ENCODE measurements around the gene NMNAT2. TPM values are rescaled to one million over a fixed set of nuclear protein-coding genes. Genes with fewer than 3 reads are reported as not detected.

Gene NMNAT2
- total RNA-seq, 1 donor from 2014 or later, result 2.2 TPM

DNA sequence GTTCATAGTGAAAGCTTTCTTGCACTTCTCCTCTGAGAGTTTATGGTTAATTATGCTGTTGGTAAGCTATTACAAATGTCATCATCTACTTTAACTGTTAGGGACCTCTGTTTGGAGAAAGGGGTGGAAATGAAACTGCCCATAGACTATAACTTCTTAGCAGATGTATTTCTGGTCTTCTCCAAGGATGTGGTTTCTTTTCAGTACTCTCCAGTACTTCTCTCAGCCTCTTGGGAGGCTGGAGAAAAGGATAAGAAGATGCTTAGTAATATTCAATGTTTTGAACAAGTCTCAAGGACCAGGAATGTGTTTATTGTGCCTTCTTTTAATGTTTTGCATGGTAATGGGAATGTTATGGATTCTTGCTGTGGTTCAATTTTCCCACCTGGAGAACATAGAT is 171.7 kb downstream of the NMNAT2 start:
- Mint-ChIP-seq H3K4me3 (ENCODE audit: unreplicated experiment) (no peak overlapping the region), H3K27me3 (ENCODE audit: unreplicated experiment) (no peaks in the 10 kb centered on the region), H3K4me1 (ENCODE audit: unreplicated experiment) (peaks cover 41% of the 10 kb centered on the region), H3K36me3 (ENCODE audit: unreplicated experiment) (peaks cover 1% of the 10 kb centered on the region), H3K9me3 (ENCODE audit: unreplicated experiment) (peaks cover 6% of the 10 kb centered on the region), H3K27ac (ENCODE audit: unreplicated experiment) (no peak overlapping the region)
- no peak for DNase-seq (ENCODE audit: extremely low spot score, unreplicated experiment)
- TF ChIP-seq, protein P1, sequence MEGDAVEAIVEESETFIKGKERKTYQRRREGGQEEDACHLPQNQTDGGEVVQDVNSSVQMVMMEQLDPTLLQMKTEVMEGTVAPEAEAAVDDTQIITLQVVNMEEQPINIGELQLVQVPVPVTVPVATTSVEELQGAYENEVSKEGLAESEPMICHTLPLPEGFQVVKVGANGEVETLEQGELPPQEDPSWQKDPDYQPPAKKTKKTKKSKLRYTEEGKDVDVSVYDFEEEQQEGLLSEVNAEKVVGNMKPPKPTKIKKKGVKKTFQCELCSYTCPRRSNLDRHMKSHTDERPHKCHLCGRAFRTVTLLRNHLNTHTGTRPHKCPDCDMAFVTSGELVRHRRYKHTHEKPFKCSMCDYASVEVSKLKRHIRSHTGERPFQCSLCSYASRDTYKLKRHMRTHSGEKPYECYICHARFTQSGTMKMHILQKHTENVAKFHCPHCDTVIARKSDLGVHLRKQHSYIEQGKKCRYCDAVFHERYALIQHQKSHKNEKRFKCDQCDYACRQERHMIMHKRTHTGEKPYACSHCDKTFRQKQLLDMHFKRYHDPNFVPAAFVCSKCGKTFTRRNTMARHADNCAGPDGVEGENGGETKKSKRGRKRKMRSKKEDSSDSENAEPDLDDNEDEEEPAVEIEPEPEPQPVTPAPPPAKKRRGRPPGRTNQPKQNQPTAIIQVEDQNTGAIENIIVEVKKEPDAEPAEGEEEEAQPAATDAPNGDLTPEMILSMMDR (IDR thresholded peaks at IDR 0.05), result no peak

DNA sequence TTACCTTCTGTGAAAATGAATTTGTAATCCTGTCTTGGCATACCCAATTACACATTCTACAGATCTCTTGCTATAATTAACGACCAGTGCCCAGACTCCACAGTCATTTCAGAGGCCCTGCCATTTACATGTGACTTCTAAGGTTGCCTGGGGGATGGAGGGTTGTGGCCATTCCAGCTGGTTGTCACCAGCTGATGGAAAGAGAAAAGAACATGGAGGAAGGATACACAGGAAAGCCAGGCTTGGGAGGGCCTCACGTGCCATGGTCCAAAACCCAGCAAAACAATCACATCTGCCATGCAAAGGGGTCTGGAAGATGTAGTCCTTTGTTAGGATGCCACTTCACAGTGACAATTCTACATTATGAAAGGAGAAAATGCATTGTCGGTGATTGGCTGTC is 172.8 kb downstream of the NMNAT2 start:
- DNase-seq (ENCODE audit: extremely low spot score, unreplicated experiment), result peak; percentile 60
- H3K27me3 Mint-ChIP-seq (ENCODE audit: unreplicated experiment), result no peaks in the 10 kb centered on the region
- H3K9me3 Mint-ChIP-seq (ENCODE audit: unreplicated experiment), result peaks cover 6% of the 10 kb centered on the region
- no peak overlapping the region for H3K27ac Mint-ChIP-seq (ENCODE audit: unreplicated experiment)
- peaks cover 1% of the 10 kb centered on the region for H3K36me3 Mint-ChIP-seq (ENCODE audit: unreplicated experiment)
- peaks cover 48% of the 10 kb centered on the region for H3K4me1 Mint-ChIP-seq (ENCODE audit: unreplicated experiment)
- H3K4me3 Mint-ChIP-seq (ENCODE audit: unreplicated experiment), result no peak overlapping the region
- TF ChIP-seq, protein P1 (IDR thresholded peaks at IDR 0.05), result no peak

DNA sequence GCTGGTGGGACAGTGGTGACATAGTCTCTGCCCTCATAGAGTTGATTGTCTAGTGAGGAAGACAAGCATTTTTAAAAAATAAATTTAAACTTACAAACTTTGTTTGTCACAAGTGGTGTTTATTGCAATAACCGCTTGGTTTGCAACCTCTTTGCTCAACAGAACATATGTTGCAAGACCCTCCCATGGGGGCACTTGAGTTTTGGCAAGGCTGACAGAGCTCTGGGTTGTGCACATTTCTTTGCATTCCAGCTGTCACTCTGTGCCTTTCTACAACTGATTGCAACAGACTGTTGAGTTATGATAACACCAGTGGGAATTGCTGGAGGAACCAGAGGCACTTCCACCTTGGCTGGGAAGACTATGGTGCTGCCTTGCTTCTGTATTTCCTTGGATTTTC is 173.7 kb downstream of the NMNAT2 start:
- peak overlapping the region; percentile 63 for H3K27ac Mint-ChIP-seq (ENCODE audit: unreplicated experiment)
- no peaks in the 10 kb centered on the region for H3K9me3 Mint-ChIP-seq (ENCODE audit: unreplicated experiment)
- peak; percentile 87 for DNase-seq (ENCODE audit: extremely low spot score, unreplicated experiment)
- H3K27me3 Mint-ChIP-seq (ENCODE audit: unreplicated experiment), result no peaks in the 10 kb centered on the region
- no peak overlapping the region for H3K4me3 Mint-ChIP-seq (ENCODE audit: unreplicated experiment)
- TF ChIP-seq, protein P1 (IDR thresholded peaks at IDR 0.05), result no peak
- H3K36me3 Mint-ChIP-seq (ENCODE audit: unreplicated experiment), result no peaks in the 10 kb centered on the region
- H3K4me1 Mint-ChIP-seq (ENCODE audit: unreplicated experiment), result peaks cover 48% of the 10 kb centered on the region

DNA sequence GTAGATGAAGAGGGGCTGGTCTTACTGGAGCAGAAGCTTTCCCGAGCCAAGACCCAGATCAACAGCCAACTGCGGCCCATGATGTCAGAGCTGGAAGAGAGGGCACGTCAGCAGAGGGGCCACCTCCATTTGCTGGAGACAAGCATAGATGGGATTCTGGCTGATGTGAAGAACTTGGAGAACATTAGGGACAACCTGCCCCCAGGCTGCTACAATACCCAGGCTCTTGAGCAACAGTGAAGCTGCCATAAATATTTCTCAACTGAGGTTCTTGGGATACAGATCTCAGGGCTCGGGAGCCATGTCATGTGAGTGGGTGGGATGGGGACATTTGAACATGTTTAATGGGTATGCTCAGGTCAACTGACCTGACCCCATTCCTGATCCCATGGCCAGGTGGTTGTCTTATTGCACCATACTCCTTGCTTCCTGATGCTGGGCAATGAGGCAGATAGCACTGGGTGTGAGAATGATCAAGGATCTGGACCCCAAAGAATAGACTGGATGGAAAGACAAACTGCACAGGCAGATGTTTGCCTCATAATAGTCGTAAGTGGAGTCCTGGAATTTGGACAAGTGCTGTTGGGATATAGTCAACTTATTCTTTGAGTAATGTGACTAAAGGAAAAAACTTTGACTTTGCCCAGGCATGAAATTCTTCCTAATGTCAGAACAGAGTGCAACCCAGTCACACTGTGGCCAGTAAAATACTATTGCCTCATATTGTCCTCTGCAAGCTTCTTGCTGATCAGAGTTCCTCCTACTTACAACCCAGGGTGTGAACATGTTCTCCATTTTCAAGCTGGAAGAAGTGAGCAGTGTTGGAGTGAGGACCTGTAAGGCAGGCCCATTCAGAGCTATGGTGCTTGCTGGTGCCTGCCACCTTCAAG is 174.8 kb downstream of the NMNAT2 start:
- TF ChIP-seq, protein P1 (IDR thresholded peaks at IDR 0.05), result no peak
- H3K36me3 Mint-ChIP-seq (ENCODE audit: unreplicated experiment), result no peaks in the 10 kb centered on the region
- no peak overlapping the region for H3K27ac Mint-ChIP-seq (ENCODE audit: unreplicated experiment)
- no peaks in the 10 kb centered on the region for H3K27me3 Mint-ChIP-seq (ENCODE audit: unreplicated experiment)
- DNase-seq (ENCODE audit: extremely low spot score, unreplicated experiment), result no peak
- H3K9me3 Mint-ChIP-seq (ENCODE audit: unreplicated experiment), result no peaks in the 10 kb centered on the region
- H3K4me1 Mint-ChIP-seq (ENCODE audit: unreplicated experiment), result peaks cover 45% of the 10 kb centered on the region
- no peak overlapping the region for H3K4me3 Mint-ChIP-seq (ENCODE audit: unreplicated experiment)

DNA sequence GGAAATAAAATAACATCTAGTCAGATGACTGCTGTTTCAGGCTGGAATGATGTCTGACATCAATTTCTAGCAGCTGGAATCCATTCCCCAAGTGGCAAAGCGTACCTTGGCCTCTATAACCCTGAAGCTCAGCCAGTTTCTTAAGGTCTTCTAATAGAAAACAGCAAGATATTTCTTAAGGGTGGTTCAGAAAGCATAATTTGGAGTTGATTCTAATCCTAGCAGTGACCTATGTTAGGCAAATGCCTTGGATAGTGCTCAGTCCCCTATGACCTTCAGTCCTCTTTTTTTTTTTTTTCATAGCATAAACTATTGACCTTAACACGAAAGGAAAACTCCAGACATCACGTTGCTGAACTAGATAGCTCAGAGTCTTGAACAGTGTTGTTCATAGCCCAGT is 175.6 kb downstream of the NMNAT2 start:
- Mint-ChIP-seq H3K27me3 (ENCODE audit: unreplicated experiment) (no peaks in the 10 kb centered on the region), H3K4me1 (ENCODE audit: unreplicated experiment) (peaks cover 50% of the 10 kb centered on the region), H3K27ac (ENCODE audit: unreplicated experiment) (no peak overlapping the region)

More for the DNA sequence above, 175.6 kb downstream of the NMNAT2 start:
- TF ChIP-seq, protein P1 (IDR thresholded peaks at IDR 0.05), result no peak
- H3K4me3 Mint-ChIP-seq (ENCODE audit: unreplicated experiment), result no peak overlapping the region
- no peaks in the 10 kb centered on the region for H3K36me3 Mint-ChIP-seq (ENCODE audit: unreplicated experiment)
- no peaks in the 10 kb centered on the region for H3K9me3 Mint-ChIP-seq (ENCODE audit: unreplicated experiment)
- no peak for DNase-seq (ENCODE audit: extremely low spot score, unreplicated experiment)

Data from osteocyte (in vitro differentiated cells).